DOHH2 (cell line): ENCODE measurements around the gene CACYBP.

Experiments used
- H3F3A ChIP-seq: fragments of 200-600 bp; sonication (generic), shearing (Covaris generic); 2 replicates; pipeline ENCODE4 v1.6.0; 2016; ENCODE audit warnings: antibody characterized with exemption, mild to moderate bottlenecking; ENCODE audit not compliant: control insufficient read depth, insufficient read depth
- H3K27ac ChIP-seq: fragments of 200-600 bp; sonication (generic); 2 replicates; pipeline ENCODE4 v1.5.1; 2014; ENCODE audit warnings: low read depth, mild to moderate bottlenecking, low read length, moderate library complexity
- H3K27me3 ChIP-seq: fragments of 200-600 bp; sonication (generic); 2 replicates; pipeline ENCODE4 v1.6.1; 2014; ENCODE audit warnings: mild to moderate bottlenecking, low read length, mixed read lengths; ENCODE audit not compliant: control insufficient read depth
- H3K36me3 ChIP-seq: fragments of 200-600 bp; sonication (generic); 2 replicates; pipeline ENCODE4 v1.6.1; 2014; ENCODE audit warnings: mild to moderate bottlenecking, low read length, moderate library complexity, mixed read lengths; ENCODE audit not compliant: control insufficient read depth
- H3K4me1 ChIP-seq: fragments of 200-600 bp; sonication (generic); 2 replicates; pipeline ENCODE4 v1.6.1; 2014; ENCODE audit warnings: mild to moderate bottlenecking, low read length, mixed read lengths; ENCODE audit not compliant: control insufficient read depth
- H3K4me2 ChIP-seq: fragments of 200-600 bp; sonication (generic); 2 replicates; pipeline ENCODE4 v1.6.0; 2014; ENCODE audit warnings: mild to moderate bottlenecking, low read length, moderate library complexity
- H3K4me3 ChIP-seq: fragments of 200-600 bp; sonication (generic); 2 replicates; pipeline ENCODE4 v1.5.1; 2014; ENCODE audit warnings: mild to moderate bottlenecking, low read length, mixed read lengths
- H3K79me2 ChIP-seq: fragments of 200-600 bp; sonication (generic); 2 replicates; pipeline ENCODE4 v1.6.1; 2014; ENCODE audit warnings: mild to moderate bottlenecking, low read length, mixed read lengths; ENCODE audit not compliant: control insufficient read depth
- H3K9me2 ChIP-seq: fragments of 200-600 bp; sonication (generic); replicated peaks from 2 replicates; pipeline ENCODE4 v1.6.1; 2014; ENCODE audit warnings: mild to moderate bottlenecking, low read length, mixed read lengths; ENCODE audit not compliant: control insufficient read depth
- H3K9me3 ChIP-seq: fragments of 200-600 bp; sonication (generic); 2 replicates; pipeline ENCODE4 v1.6.1; 2014; ENCODE audit warnings: antibody characterized with exemption, low read length, mixed read lengths; ENCODE audit not compliant: control insufficient read depth, insufficient read depth
- H4K20me1 ChIP-seq: fragments of 200-600 bp; sonication (generic); 2 replicates; pipeline ENCODE4 v1.6.0; 2014; ENCODE audit warnings: low read depth, mild to moderate bottlenecking, antibody characterized with exemption, low read length, moderate library complexity; ENCODE audit not compliant: control insufficient read depth, insufficient read depth
- EZH2phosphoT487 ChIP-seq: fragments of 200-600 bp; sonication (generic); IDR thresholded peaks from 2 replicates; pipeline ENCODE4 v1.6.1; 2017; ENCODE audit warnings: borderline replicate concordance, mild to moderate bottlenecking, antibody characterized with exemption, low read length, moderate library complexity, mixed read lengths
- TF ChIP-seq, protein P1 (sequence below): fragments of 200-600 bp; sonication (generic); IDR thresholded peaks from one replicate; pipeline ENCODE4 v1.5.1; 2014; ENCODE audit warnings: antibody characterized with exemption, mild to moderate bottlenecking, low read depth, low read length; ENCODE audit not compliant: poor library complexity, severe bottlenecking

CACYBP gene

DNA sequence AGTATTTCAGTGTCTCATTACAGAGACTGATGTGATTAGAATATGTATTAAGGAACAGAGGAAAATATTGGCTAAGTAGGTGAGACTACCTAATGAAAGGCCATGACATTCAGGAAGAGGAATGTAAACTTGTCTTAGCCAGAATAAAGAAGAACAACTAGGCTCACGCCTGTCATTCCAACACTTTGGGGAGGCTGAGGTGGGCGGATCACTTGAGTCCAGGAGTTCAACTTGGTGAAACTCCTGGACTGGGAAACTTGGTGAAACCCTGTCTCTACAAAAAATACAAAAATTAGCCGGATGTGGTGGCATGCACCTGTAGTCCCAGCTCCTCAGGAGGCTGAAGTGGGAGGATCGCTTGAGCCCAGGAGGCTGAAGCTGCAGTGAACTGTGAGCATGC lies 14.8 kb upstream of the CACYBP start:
- H3K36me3 ChIP-seq = peaks cover 67% of the 10 kb centered on the region

GRCh38 chr1:174988539-174988938 lies 11.2 kb upstream of the CACYBP start:
- H3K9me3 ChIP-seq = no peaks in the 10 kb centered on the region
- TF ChIP-seq, protein P1, sequence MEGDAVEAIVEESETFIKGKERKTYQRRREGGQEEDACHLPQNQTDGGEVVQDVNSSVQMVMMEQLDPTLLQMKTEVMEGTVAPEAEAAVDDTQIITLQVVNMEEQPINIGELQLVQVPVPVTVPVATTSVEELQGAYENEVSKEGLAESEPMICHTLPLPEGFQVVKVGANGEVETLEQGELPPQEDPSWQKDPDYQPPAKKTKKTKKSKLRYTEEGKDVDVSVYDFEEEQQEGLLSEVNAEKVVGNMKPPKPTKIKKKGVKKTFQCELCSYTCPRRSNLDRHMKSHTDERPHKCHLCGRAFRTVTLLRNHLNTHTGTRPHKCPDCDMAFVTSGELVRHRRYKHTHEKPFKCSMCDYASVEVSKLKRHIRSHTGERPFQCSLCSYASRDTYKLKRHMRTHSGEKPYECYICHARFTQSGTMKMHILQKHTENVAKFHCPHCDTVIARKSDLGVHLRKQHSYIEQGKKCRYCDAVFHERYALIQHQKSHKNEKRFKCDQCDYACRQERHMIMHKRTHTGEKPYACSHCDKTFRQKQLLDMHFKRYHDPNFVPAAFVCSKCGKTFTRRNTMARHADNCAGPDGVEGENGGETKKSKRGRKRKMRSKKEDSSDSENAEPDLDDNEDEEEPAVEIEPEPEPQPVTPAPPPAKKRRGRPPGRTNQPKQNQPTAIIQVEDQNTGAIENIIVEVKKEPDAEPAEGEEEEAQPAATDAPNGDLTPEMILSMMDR = no peak
- TF ChIP-seq EZH2phosphoT487 = no peak
- no peaks in the 10 kb centered on the region for H3K79me2 ChIP-seq
- no peaks in the 10 kb centered on the region for H3K27me3 ChIP-seq
- peaks cover 7% of the 10 kb centered on the region for H3F3A ChIP-seq
- peaks cover 7% of the 10 kb centered on the region; the same call in 1 of the 2 replicates for H3K4me1 ChIP-seq
- no peaks in the 10 kb centered on the region for H3K9me2 ChIP-seq
- H4K20me1 ChIP-seq = no peaks in the 10 kb centered on the region
- H3K27ac ChIP-seq = no peak overlapping the region
- H3K36me3 ChIP-seq = peaks cover 64% of the 10 kb centered on the region
- H3K4me2 ChIP-seq = no peak overlapping the region
- H3K4me3 ChIP-seq = no peak overlapping the region

More for the DNA sequence above, 14.8 kb upstream of the CACYBP start:
- no peaks in the 10 kb centered on the region for H3K27me3 ChIP-seq
- H3K4me2 ChIP-seq = no peak overlapping the region
- TF ChIP-seq, protein P1 = no peak
- TF ChIP-seq EZH2phosphoT487 = no peak
- H3K4me1 ChIP-seq = peaks cover 6% of the 10 kb centered on the region; the same call in 1 of the 2 replicates
- H3K4me3 ChIP-seq = no peak overlapping the region
- H4K20me1 ChIP-seq = no peaks in the 10 kb centered on the region
- H3F3A ChIP-seq = peaks cover 8% of the 10 kb centered on the region; the same call in 1 of the 2 replicates
- H3K9me2 ChIP-seq = no peaks in the 10 kb centered on the region
- H3K27ac ChIP-seq = no peak overlapping the region
- no peaks in the 10 kb centered on the region for H3K9me3 ChIP-seq
- no peaks in the 10 kb centered on the region for H3K79me2 ChIP-seq

DNA sequence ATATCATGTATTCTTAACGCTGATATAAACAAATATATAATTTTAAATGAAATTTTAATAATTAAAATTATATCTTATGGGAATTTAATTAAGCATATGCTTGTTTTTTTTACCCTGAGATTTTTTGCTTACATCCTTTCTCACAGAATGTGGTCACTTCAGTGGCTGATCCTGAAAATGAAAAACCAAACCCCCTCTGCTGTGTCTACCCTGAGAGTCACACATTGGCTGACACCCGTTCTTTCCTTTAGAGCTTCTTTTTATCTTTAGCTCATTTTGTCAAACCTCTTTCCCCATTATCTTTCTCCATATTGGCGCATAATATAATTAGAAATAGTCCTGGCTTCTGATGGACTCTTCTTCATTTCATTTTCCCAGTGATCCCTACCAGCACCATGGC lies 10.8 kb upstream of the CACYBP start:
- Histone ChIP-seq H3K4me1 (peaks cover 7% of the 10 kb centered on the region; the same call in 1 of the 2 replicates), H3K4me2 (no peak overlapping the region), H3K9me3 (no peaks in the 10 kb centered on the region), H3K27ac (no peak overlapping the region), H3K9me2 (no peaks in the 10 kb centered on the region), H3F3A (peaks cover 10% of the 10 kb centered on the region), H3K79me2 (no peaks in the 10 kb centered on the region), H3K36me3 (peaks cover 62% of the 10 kb centered on the region), H4K20me1 (no peaks in the 10 kb centered on the region), H3K4me3 (no peak overlapping the region), H3K27me3 (no peaks in the 10 kb centered on the region)
- no peak for TF ChIP-seq EZH2phosphoT487
- TF ChIP-seq, protein P1 = no peak
